Fibroblast of villous mesenchyme (primary cell): ENCODE data around the gene ETFA. TPM values are rescaled to one million over a fixed set of nuclear protein-coding genes. Genes with fewer than 3 reads are reported as not detected.

Experiments used
- DNase-seq: peaks from one replicate; pipeline ENCODE4 v3.0.0-alpha.2; 2010; ENCODE audit warnings: low read depth
- H3K4me3 ChIP-seq: 2 replicates; pipeline ENCODE4 v1.5.1; 2011; ENCODE audit warnings: low read depth, mild to moderate bottlenecking, low read length
- total RNA-seq: library from RNA; depleted of rRNA; stranded (reverse); fragments of >200 nt; gene quantifications from 2 replicates; pipeline ENCODE4 v1.2.3, GENCODE V29; 2012
- TF ChIP-seq, protein P1 (sequence below): IDR thresholded peaks from 2 replicates; pipeline ENCODE4 v1.5.1; 2012; ENCODE audit warnings: low read depth, mild to moderate bottlenecking, low read length; ENCODE audit not compliant: insufficient read depth

The ETFA gene
- total RNA-seq, 1 donor, result 114 TPM

DNA sequence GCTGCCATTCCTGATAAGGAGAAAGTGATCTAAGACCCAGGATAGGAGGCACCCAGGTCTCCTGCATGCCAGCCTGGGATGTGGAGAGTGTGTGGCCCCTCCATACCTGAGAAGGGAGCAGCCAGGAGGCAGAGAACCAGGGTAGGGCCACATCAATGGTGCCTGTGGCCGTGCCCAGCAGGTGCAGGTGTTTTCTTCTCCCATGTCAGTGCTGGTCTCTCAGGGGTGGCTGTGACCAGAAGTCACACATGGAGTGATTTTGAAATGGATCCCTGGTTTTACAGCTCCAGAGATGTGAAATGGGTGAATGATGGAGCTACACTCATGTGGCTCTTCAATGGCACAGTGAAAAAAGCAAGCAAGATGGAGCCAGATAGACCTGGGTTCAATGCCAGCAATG is 22.0 kb upstream of the ETFA start:
- H3K4me3 ChIP-seq, result no peak overlapping the region
- TF ChIP-seq, protein P1, sequence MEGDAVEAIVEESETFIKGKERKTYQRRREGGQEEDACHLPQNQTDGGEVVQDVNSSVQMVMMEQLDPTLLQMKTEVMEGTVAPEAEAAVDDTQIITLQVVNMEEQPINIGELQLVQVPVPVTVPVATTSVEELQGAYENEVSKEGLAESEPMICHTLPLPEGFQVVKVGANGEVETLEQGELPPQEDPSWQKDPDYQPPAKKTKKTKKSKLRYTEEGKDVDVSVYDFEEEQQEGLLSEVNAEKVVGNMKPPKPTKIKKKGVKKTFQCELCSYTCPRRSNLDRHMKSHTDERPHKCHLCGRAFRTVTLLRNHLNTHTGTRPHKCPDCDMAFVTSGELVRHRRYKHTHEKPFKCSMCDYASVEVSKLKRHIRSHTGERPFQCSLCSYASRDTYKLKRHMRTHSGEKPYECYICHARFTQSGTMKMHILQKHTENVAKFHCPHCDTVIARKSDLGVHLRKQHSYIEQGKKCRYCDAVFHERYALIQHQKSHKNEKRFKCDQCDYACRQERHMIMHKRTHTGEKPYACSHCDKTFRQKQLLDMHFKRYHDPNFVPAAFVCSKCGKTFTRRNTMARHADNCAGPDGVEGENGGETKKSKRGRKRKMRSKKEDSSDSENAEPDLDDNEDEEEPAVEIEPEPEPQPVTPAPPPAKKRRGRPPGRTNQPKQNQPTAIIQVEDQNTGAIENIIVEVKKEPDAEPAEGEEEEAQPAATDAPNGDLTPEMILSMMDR, result no peak
- no peak for DNase-seq

DNA sequence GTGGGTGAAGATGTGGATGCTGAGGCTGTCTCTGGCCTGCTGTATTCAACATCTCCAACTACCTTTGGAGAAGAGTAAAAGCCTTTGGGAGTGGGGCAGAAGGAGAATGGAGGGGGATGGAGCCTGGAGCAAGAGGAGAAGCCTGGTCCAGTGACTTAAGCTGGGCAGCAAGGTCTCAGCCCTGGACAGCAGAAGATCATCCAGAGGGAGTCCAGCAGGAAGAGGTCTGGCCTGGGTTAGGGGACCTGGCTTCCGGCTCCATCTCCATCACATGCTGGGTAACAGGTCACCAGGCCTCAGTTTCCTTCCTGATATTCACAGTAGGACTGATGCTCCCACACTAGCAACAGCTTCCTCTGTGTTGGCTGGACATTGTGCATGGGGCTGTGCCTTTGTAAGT is 21.5 kb upstream of the ETFA start:
- TF ChIP-seq, protein P1, result no peak
- no peak overlapping the region for H3K4me3 ChIP-seq
- no peak for DNase-seq

DNA sequence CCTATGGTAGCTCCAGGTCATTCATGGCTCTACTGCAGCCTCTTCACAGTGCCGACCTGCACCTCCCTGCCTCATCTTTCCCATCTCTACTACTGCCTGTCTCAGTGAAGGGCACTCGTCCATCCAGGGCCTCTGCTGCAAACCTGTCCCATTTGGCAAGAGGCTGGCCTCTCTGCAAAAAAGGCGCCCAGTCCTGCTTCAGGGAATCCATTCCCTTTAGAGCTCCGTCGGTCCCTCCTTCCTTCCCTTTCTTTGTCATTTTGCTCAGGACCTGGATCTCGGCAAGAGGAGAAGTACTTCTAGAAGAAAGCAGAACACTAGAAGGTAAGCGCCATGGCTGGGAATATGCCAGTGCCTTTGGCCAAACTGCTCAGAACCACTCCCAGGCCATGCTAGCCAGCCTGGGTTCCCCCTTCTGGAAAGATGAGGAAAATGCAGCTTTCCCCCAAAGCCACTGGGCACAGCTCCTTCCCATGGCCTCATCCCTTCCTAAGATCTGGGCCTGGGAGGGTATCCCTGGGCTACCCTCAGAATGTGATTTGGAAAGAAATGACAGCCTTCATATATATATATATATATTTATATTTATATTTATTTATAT is 18.9 kb upstream of the ETFA start:
- peak; percentile 58 for DNase-seq
- no peak overlapping the region for H3K4me3 ChIP-seq
- TF ChIP-seq, protein P1, result peak; percentile 75

DNA sequence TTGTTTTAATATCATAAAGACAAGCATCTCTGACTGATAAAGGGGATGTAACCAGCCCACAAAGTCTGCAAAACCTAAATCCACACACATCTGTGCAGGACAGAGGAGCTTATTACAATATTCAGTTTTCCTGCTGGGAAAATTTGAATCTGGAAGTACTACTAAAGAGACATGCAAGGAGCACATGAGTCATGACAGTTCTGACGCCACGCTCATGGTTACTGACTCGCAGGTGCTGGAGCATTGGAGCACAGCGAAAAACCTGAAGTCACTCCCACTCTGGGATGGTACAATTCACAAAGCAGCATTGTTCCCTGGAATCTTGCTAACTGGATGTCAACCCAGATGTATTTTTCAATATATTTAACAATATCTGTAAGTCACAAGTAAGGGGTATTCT is 17.7 kb upstream of the ETFA start:
- TF ChIP-seq, protein P1, result no peak
- peak; percentile 22 for DNase-seq
- no peak overlapping the region for H3K4me3 ChIP-seq

DNA sequence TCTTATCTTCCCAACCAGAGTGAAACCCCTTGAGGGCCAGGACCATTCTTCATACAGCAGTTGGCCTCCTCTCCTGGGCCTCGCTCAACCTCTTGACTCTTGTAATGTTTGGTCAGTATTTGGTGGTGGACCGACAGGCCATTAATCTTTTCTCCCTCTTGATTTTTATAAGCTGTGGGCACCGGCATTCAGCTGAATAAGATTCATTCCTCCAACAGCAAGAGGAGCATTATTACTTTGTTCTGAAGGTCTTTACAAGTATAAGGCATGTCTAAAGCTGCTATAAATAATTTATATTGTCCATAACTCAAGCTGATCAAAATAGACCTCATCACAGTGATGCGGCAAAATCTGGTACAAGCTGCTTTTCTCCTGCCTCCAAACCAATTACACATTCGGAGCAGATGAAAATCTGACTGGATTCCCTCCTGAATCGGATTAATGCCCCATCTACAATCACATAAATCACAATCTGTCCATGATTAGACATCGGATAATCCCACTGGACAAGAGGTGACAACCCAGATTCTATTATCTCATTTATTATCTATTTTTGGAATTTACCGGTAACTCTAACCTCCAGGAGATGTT is 16.9 kb upstream of the ETFA start:
- H3K4me3 ChIP-seq, result no peak overlapping the region
- TF ChIP-seq, protein P1, result no peak
- DNase-seq, result no peak

DNA sequence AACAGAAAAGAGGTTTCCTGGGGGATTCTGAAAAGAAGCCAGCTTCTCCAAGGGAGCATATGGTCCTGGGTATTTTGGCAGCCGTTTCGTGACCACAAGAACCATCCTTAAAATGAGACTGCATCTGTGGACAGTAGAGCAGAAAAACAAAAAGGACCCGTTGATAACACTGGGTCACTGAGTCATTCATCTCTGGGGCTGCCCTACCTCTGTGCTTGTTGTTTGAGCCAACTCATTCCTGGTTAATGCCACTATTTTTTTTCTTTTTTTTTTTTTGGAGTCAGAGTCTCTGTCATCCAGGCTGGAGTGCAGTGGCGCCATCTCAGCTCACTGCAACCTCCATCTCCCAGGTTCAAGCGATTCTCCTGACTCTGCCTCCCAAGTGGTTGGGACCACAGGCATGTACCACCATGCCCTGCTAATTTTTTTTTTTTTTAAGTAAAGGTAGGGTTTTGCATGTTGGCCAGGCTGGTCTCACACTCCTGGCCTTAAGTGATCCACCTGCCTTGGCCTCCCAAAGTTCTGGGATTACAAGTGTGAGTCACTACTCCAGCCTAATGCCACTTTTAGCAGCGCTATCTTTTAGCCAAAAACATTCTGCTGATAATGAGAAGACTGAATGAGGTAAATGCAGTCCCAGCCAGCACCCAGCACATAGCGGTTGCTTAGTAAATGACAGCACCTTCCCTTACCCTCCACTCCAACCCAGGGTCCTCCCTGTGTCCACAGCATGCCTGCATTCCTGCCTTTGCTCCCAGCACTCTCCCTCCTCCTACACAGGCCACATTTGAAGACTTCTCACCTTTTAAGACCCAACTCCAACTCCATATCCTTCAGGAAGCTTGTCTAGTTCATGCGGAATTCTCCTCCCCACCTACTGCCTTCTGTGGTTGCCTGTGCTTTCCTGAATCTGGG is 16.2 kb upstream of the ETFA start:
- peak; percentile 25 for DNase-seq
- TF ChIP-seq, protein P1, result no peak
- no peak overlapping the region for H3K4me3 ChIP-seq
